Renal cortex interstitium (tissue), 11 donors: ENCODE measurements around the gene MSMB. TPM values are rescaled to one million over a fixed set of nuclear protein-coding genes. Genes with fewer than 3 reads are reported as not detected.
"Not testable (repeated sequence)": the region's sequence is repeated elsewhere in the genome, so short reads cannot be mapped to it uniquely, and the experiment has no call there.

Experiments used
- DNase-seq, 11 donors: peaks; one replicate each; pipeline ENCODE4 v3.0.0-alpha.2; 2013; ENCODE audit warnings: low read depth in 9 of 11, low spot score in 4 of 11; ENCODE audit errors: extremely low read depth in 1 of 11
- polyA plus RNA-seq, 3 donors: library from polyadenylated mRNA; unstranded; fragments of 120-200 nt; gene quantifications; one replicate each; pipeline ENCODE4 v1.2.1, GENCODE V29; 2013; ENCODE audit not compliant: insufficient read length in 3 of 3

Gene MSMB
- polyA plus RNA-seq, 3 donors: not detected

DNA sequence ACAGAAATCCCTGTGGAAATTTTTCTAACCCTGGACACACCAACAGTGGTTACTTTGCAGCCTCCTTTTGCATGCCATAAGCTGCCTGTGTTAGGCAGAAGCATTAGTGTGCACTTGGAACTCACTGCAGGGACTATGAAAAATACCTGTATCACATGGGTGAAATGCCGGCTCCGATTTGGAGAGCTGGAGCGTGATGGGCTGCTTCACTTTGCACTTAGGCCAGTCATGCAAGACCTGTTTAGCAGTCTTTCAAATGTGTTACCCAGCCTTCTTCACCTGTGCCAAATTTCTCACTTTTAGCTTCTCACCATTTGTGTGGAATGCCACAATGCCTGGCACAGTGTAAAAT is 26.9 kb downstream of the MSMB start:
- peak in 1 of 11 donors; percentile 37 for DNase-seq

GRCh38 chr10:46018453-46019176 is 27.5 kb downstream of the MSMB start:
- no peak for DNase-seq

DNA sequence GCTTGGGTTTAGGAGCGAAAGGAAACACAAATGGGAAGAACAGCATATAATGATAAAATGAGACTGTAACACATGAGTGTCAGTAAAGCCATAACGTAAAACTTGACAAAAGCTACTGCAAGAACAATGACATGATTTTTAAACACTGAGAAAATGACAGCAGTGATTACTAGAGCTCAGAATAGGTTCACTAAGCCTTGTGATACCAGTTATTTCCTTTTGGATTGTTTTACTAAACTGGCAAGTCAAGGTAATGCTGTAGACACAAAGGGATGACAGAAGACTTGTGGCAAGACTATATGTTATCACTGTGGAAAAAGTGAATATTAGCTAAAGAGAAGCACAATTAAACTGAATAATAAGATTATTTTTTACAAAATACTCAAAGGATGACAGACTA is 28.3 kb downstream of the MSMB start:
- DNase-seq: no peak

DNA sequence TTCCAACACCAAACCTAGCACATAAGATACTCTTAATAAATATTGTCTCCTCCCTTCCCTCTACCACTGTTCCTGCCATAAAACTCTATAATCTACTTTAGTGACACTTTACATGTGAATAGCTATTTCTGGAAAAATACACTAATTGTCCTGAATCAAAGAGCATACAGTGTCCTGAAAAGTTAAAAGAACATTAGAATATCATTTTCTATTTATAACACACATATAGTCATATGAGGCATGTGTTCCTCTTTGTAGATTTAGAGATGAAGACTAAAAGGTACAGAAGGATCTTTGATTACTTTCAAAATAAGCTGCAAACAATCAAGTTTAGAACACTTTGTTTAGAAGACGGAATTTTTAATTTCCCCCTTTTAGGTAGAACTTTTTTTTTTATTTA is 29.3 kb downstream of the MSMB start:
- no peak for DNase-seq

DNA sequence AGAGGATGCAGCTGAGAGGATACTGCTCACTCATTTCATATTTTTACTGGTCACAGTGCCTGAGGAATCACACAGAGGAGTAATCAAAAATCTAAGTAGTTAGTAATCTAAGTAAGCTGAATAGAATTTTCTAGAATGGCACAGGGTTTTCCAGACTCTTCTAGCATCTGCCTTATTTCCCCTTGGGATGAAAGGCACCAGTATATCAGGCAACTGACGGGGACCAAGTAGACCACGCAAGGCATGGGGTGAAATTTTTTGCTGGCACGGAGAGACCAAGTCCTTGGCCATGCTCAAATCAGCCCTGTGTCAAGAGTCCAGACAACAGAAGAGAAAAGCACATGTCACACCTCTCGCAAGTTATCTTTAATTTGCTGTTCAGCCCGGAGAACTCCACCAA is 29.9 kb downstream of the MSMB start:
- DNase-seq: no peak

DNA sequence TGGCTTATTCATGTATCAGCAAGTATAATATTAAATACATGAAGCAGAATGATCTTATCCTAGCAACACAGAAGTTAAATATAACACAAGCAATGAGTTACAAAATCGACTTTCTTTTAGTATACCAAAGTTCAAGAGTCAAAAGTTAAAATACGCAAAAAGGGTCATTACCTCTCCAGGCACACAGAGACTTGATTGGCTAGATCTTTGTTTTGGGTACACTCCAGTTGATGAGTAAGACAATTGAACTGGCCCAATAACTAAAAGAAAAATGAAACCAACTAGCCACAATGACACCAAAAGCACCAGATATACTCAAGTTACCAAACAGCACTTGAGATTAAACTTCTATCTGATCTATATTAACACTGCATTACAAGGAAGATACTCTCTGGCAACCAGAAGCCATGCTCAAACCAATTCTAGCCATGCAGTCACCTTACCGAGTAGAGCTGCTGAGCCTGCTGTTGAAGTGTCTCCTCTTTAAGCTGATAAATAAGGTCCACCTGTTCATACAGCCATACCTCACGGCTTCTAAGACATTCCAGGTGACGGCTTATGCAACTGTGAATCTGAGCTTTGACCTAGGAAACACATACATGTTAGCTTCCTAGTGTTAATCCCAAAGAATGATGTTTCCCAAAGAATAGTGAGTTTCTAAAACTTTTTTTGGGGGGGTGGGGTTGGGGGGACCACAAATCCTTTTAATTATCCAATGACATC is 31.2 kb downstream of the MSMB start:
- DNase-seq: no peak

DNA sequence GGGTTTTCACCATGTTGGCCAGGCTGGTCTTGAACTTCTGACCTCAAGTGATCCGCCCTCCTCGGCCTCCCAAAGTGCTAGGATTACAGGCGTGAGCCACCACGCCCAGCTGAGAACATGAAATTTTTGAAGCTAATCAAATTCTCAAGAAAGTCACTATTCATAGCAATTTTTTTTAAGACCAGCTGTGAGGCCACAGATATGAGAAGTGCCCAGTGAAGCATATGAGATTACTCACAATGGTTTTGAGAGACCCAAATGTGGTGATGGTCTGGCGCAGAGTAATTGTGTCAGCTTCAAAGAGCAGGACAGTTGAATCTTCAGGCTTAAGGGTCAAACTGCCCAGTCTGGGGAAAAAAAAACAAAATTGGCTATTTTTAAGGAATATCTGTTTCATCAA is 31.9 kb downstream of the MSMB start:
- no peak for DNase-seq

- DNase-seq: no peak
Observed at GRCh38 chr10:46012746-46013145, 33.3 kb downstream of the MSMB start.

- DNase-seq: no peak
Observed at GRCh38 chr10:46006219-46006618, 39.9 kb downstream of the MSMB start.

DNA sequence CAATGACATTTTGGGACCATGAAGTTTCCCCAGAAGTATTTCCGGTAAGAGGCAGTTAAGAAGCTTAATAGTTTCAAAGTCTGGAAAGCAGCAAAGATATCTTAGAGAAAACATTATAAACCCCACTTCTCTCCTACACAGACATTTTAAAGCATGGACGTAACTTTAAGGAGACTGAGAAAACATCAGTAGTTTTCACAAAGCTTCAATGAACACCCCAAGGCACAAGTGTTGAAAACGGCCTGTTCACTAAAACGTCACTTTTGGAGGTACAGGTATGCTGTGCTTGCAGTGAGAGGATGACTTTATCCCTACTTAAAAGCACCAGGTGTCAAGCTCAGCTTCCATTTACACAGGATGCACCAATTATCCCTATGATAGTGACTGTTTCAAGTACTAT is 40.7 kb downstream of the MSMB start:
- DNase-seq: no peak

DNA sequence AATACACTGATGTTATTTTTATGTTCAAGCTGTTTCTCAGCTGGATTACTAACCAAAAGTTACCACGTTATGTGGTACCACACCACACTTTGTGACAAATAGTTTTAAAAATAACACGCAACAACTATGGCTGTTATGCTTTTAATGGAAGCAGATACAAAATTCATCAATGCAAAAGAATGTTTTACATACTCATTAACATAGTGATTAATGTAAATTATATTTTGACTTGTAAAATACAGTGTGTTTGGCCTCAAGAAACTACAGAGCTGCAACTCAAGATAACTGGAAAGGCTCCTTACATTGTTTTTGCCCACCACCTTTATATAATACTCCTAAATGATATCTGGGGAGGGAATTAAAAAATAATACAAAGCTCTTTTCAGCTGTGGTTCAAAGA is 41.1 kb downstream of the MSMB start:
- DNase-seq: no peak

DNA sequence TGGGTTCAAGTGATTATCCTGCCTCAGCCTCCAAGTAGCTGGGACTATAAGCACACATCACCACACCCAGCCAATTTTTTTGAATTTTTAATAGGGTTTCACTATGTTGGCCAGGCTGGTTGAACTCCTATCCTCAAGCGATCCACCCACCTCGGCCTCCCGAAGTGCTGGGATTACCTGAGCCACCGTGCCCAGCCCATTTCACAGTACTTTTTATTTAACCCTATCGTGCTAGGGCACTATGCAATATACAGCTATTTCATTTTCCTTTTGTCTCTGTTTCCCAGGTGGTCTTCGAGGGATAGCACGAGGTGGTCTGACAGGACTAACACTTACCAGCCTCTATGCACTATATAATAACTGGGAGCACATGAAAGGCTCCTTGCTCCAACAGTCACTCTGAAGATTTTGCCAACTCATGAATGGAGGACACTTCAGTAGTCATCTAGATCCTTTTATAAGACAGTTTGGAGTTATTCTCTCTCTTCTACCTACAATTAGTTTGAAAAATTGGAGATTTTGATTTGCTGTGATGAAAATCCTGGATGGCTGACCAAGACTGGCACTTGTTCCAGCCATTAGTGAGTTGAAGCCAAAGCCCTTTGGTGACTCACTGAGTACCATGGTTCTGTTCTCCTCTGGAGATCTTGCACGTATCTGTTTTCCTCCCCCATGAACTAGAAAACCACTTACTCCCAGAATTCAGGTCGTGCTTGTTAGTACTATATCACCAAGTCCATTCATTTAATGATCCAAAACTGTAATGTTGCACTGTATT is 43.0 kb downstream of the MSMB start:
- DNase-seq: no peak

DNA sequence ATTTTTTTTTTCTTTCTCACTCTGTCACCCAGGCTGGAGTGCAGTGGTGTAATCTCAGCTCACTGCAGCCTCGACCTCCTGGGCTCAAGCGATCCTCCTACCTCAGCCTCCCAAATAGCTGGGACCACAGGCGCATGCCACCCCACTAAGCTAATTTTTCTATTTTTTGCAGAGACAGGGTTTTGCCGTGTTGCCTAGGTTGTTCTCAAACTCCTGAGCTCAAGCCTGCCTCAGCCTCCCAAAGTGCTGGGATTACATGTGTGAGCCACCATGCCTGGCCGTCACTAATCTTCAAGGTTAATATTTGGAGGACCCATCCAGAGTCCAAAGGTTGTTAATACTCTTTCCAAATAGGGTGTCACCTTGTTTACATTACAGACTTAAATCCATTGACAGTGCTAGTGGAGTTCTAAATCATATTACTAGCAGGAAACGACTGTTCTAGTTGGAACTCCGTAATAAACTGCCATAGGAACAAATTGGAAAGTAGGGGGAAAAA is 43.8 kb downstream of the MSMB start:
- not testable (repeated sequence) for DNase-seq

DNA sequence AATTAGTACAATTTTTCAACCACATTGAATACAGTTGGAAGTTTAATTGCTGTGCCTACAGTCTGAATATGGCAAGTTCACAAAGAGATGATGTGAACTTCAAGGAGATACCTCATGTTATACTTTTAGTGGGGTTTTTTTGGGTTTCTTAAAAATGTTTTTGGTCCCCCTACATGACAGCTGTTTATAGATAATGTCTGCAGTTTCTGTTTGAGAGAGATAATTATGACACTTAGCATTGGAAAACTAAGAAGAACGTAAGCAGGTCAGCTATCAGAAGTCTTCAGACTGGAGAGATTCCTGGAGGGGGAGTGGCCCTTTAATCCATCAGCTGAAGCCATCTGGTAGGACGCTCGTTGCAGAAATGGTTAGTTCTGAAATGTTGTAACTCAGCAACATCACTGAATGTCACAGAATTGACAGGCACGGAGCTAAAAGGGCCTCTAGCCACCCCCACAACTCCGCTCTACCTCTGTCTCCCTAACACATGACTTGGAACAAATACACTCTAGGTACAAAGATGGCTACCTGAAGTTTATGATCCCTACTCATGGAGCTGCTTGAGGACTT is 44.8 kb downstream of the MSMB start:
- no peak for DNase-seq

DNA sequence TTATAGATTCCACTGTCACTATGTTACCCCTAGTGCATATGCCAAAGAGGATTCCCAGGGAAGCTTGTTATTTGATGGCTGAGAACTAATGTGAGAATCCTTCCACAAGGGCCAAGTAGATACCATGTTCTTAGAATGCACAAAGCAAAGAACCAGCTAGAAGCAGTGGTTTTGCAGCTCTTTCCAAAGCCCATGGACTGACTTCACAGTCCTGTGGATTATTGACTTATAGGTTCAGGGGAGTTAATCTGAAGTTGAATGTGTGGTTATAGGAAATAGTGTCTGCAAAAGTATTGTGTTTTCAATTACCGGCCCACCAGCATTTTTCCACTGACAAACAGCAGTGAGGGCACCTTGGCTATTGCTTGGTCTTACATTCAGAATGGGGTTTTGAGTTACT is 45.5 kb downstream of the MSMB start:
- no peak for DNase-seq

DNA sequence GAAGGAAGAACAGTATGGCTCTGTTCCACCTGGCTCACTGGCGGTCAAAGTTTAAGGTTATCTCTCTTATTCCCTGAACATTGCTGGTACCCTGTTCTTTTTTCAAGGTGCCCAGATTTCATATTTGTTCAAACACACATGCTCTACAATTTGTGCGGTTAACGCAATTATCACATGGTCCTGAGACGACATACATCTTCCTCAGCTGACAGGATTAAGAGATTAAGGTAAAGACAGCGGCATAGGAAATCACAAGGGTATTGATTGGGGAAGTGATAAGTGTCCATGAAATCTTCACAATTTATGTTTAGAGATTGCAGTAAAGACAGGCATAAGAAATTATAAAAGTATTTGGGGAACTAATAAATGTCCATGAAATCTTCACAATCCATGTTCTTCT is 46.1 kb downstream of the MSMB start:
- DNase-seq: not testable (repeated sequence)

DNA sequence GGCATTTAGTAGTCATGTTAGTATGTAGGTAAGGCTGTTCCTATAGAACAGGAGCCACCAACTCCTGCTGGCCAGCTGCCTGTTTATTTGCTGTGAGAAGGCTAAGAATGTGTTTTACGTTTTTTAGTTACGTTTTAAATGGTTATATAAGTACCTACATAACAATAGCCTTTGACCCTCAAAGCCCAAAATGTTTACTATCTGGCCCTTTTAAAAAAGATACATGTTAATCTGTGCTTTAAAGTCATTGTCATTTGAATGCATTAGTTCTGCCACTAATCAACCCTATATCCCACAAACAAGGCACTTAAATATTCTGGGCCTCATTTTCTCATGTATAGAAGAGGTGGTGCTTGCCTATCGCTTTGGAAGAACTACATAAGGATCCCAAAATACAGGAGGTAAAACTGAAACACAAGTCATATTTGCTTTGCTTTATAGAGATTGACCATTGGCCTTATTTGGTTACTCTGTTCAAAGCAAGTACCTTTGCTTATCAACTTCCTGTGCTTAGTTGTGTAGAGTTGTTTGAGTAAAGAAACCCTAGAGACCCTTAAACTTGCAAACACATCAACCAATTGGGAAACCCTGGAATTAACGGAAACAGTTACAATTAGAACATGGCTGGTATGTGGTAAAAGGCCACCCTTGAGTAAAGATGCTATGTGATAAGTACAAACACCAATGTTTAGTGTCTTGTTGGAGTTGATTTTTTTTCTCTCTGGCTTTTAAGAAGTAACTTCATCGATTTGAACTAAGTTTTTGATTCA is 47.9 kb downstream of the MSMB start:
- no peak for DNase-seq

DNA sequence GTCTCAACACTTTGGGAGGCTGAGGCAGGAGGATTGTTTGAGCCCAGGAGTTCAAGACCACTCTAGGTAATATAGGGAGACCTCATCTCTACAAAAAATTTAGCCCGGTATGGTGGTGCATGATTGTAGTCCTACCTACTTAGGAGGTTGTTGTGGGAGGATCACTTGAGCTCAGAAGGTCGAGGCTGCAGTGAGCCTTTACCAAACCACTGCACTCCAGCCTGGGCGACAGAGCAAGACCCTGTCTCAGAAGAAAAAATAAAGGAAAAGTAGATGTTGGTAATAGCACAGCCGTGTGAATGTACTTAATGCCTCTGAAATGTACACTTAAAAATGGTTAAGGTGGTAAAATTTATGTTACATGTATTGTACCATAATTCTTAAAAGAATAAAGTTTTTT is 48.5 kb downstream of the MSMB start:
- DNase-seq: no peak

GRCh38 chr10:45985590-45985989 is 60.5 kb downstream of the MSMB start:
- DNase-seq: not testable (repeated sequence)
